Endothelial cell of umbilical vein (primary cell): ENCODE measurements around the gene OSBPL10.

Experiments used
- EZH2 ChIP-seq: IDR thresholded peaks from 2 replicates; pipeline ENCODE4 v1.6.1; 2012; ENCODE audit warnings: borderline replicate concordance, low read depth, mild to moderate bottlenecking, moderate library complexity, low read length, inconsistent platforms; ENCODE audit not compliant: severe bottlenecking
- GATA2 ChIP-seq: IDR thresholded peaks from 2 replicates; pipeline ENCODE4 v1.7.0; 2011; ENCODE audit warnings: low read depth, mild to moderate bottlenecking, moderate library complexity, mixed read lengths, low read length; ENCODE audit not compliant: insufficient read length, insufficient read depth
- POLR2A ChIP-seq: IDR thresholded peaks from 2 replicates; pipeline ENCODE4 v1.6.1; 2012; ENCODE audit warnings: low read depth, mild to moderate bottlenecking, control low read depth, low read length
- TF ChIP-seq, protein P1 (sequence below), 2 donors: IDR thresholded peaks; 1 replicate in 1 of 2; 2 replicates in 1 of 2; pipeline ENCODE4 v1.5.1; 2011; ENCODE audit warnings: low read length in 2 of 2, mild to moderate bottlenecking in 2 of 2, moderate library complexity in 2 of 2, control low read depth in 1 of 2, inconsistent platforms in 1 of 2, low read depth in 1 of 2; ENCODE audit not compliant: insufficient read depth in 1 of 2; ENCODE audit errors: extremely low read depth in 1 of 2
- TF ChIP-seq, protein P2 (sequence below): IDR thresholded peaks from 2 replicates; pipeline ENCODE4 v1.6.1; 2011; ENCODE audit not compliant: insufficient read depth, insufficient read length

GRCh38 chr3:31993843-31994242, 12.8 kb upstream of the OSBPL10 start:
- TF ChIP-seq, protein P1, sequence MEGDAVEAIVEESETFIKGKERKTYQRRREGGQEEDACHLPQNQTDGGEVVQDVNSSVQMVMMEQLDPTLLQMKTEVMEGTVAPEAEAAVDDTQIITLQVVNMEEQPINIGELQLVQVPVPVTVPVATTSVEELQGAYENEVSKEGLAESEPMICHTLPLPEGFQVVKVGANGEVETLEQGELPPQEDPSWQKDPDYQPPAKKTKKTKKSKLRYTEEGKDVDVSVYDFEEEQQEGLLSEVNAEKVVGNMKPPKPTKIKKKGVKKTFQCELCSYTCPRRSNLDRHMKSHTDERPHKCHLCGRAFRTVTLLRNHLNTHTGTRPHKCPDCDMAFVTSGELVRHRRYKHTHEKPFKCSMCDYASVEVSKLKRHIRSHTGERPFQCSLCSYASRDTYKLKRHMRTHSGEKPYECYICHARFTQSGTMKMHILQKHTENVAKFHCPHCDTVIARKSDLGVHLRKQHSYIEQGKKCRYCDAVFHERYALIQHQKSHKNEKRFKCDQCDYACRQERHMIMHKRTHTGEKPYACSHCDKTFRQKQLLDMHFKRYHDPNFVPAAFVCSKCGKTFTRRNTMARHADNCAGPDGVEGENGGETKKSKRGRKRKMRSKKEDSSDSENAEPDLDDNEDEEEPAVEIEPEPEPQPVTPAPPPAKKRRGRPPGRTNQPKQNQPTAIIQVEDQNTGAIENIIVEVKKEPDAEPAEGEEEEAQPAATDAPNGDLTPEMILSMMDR (IDR thresholded peaks at IDR 0.05; ENCODE audit: extremely low read depth in 1 of 2, insufficient read depth in 1 of 2, low read depth in 1 of 2, low read length in 2 of 2) = no peak
- TF ChIP-seq POLR2A (no peak), GATA2 (no peak), EZH2 (no peak)
- TF ChIP-seq, protein P2, sequence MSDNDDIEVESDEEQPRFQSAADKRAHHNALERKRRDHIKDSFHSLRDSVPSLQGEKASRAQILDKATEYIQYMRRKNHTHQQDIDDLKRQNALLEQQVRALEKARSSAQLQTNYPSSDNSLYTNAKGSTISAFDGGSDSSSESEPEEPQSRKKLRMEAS = no peak
